Measurements from ENCODE around the gene IL18R1.
"Not testable (repeated sequence)": the region's sequence is repeated elsewhere in the genome, so short reads cannot be mapped to it uniquely, and the experiment has no call there.

The IL18R1 gene, protein sequence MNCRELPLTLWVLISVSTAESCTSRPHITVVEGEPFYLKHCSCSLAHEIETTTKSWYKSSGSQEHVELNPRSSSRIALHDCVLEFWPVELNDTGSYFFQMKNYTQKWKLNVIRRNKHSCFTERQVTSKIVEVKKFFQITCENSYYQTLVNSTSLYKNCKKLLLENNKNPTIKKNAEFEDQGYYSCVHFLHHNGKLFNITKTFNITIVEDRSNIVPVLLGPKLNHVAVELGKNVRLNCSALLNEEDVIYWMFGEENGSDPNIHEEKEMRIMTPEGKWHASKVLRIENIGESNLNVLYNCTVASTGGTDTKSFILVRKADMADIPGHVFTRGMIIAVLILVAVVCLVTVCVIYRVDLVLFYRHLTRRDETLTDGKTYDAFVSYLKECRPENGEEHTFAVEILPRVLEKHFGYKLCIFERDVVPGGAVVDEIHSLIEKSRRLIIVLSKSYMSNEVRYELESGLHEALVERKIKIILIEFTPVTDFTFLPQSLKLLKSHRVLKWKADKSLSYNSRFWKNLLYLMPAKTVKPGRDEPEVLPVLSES

DNA sequence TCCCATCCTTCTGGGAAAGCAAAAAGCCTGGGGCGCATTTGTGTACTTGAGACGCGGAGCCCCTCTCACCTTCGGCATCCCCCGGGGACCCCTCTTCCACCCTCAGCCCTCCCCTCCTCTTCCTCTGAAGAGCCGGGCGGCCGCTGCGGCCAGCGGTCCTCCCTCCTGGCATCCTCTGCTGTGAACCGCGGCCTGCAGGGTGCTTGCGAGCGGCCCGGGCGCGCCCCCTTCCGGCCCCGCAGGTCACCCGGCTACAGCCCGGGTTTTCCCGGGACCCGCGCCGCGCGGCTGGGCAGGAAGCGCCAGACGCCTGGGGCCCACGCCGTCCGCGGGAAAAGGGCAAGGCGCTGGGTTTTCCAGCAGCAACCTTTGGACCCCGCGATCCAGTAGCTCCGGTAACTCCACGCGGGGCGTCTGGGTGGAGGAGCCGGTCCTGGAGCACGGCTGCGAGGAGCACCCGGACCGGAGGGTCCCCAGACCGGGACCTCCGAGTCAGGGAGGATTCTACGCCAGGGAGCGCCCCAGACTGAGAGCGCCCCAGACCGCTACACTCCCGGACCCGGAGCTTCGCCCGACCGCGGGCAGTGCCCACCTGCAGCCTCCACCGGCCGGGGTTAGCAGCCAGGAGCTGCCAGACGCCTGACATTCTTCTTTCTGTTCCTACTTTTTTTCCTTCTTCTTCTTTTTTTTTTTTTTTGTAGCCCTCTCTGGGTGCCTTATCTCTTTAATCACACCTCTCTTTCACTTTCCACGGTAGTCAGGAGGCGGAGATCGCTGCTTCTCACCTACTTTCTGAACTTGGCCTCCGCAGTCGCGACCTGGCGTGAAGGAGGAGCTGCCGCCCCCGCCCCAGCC is at the start of gene IL18R1:
Gene IL18R1 (plus strand): TSS at position 271 of the 855 bp plus-strand sequence. CDS start 6,865 bp downstream, outside the sequence.
- peak; percentile 68 for DNase-seq (ENCODE audit: low read depth)

DNA sequence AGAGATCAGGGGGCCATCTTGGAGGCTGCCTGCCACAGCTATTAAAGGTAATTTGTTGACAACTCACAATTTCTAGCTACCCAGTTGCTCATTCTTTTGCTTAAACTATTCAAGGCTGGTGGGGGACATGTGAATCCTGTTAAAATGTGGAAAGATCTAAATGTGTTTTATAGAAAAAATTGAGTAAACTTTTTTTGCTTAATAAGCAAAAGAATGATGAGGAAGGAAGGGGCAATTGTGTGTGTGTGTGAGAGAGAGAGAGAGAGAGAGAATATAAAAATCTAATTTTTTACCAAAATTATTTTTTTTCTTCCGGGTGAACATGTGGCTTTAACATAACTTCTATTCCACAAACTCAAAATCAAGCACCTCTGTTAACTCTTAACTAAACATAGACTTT is 49.5 kb upstream of the IL18R1 start:
- no peak for DNase-seq (ENCODE audit: low read depth)

DNA sequence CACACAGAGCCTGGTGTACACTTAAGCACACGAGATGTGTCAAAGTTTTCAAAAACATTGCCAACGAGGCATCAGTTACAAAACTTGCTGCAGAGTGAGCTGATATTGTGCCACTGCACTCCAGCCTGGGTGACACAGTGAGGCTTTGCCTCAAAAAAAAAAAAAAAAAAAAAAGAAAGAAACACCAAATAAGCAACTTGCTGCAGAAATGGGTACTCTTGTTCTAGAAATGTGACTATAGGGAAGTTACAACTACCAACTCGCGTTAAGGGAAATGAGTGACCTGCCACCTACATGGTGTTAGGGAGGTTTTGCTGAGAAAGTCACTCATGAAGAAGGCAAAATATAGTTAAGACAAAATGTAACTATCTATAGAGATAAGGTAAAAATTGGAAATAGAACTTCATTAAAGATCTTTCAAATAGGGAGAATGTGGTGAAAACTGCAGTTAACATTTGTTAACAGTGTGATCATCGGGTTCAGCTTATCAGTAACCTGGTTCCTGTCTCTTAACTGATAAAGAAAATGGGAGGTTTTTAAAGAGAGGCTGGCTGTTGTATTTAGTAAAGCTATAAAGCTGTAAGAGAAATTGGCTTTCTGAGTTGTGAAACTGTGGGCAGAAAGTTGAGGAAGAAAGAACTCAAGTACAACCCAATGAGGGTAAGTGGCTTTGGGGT is 44.5 kb upstream of the IL18R1 start, which contains the start of gene IL1RL1:
Gene IL1RL1 (plus strand): TSS at position 600 of the 677 bp plus-strand sequence. CDS start 26,702 bp downstream, outside the sequence.
- no peak for DNase-seq (ENCODE audit: low read depth)

DNA sequence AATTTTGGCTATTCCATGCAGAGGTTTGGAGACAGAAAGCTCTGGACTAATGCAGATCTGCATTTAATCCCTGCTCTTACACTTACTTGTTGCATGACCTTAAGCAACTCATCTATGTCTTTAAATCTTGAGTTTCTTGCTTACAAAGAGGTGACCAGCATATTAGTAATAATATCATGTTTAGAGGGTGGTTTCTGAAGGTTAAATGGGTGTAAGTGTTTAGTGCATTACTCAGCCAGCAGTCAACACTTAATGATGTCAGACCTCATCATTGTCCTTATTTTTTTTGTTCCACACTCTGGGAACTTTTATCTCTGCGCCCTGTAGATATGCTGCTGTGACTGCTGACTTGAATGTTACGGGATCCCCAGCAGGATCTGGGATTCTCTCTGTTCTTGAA is 42.6 kb upstream of the IL18R1 start:
- no peak for DNase-seq (ENCODE audit: low read depth)

DNA sequence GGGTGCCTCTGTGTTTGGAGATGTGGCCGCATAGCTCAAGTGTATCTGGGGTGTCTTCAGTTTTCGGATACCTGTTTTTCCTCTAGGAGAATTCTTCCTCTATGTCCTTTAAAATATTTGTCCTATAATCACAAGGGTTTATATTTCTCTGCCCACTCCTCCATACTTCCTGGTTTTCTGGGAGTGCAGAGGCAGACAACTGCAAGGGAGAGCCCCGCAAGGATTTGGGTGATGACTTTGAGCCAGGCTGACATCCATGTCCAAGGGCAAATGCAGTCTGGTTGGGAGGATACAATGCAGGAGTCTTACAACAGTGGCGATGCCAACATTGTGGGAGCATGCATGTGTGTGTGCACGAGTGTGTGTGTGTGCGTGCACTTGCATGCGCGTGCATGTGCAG is 42.1 kb upstream of the IL18R1 start:
- no peak for DNase-seq (ENCODE audit: low read depth)

DNA sequence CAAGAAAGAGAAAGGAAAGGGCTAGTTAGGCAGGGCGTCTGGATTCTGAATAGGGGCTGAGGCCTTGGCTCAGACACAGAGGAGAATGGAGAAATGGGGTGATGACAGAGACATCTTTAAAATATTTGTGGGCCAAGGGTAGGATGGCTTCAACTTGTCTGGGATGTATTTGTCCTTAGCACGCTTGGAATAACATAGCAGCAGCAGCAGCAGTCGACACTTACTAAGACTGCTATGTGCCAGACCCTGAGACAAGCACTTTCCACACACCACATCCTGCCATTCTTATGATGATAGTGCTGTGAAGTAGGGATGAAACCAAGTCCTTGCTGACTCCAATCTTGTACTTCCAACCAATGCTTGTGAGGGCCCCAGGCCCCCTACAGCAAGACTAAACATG is 41.6 kb upstream of the IL18R1 start:
- no peak for DNase-seq (ENCODE audit: low read depth)

DNA sequence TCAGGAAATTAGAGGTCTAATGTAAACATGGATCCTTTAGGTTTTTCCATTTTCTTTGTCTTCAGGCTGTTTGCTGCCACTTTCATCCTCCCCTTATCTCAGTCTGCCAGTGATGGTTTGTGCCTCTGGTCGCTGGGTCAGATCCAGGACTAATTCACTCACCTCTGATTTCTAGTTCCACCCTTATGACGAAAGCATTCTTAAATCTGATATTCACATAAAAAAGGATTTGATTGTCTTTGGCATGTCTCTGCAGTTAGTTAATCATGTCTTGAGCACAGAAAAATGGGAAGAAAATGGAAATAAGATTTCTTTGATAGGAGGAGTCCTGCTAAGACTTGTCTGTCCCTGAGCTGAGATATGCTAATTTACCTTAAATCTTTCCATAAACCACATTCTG is 39.7 kb upstream of the IL18R1 start:
- no peak for DNase-seq (ENCODE audit: low read depth)

DNA sequence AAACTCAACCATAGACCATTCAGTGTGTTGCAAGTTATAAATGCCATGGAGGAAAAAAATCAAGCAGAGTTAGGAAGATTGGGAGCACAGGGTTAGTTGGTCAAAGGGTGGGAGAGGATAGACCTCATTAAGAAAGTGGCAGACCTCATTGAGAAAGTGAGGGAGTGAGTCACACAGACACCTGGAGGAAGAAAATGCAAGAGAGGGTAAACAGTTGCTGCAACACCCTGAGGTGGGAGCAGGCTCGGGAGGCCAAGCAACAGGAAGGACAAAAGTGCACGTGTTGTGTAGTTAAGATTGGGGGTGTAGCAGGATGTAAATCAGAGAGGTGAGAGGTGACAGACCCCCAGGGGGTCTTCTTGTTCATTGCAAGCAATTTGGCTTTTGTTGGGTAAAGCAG is 37.9 kb upstream of the IL18R1 start:
- DNase-seq (ENCODE audit: low read depth): no peak

DNA sequence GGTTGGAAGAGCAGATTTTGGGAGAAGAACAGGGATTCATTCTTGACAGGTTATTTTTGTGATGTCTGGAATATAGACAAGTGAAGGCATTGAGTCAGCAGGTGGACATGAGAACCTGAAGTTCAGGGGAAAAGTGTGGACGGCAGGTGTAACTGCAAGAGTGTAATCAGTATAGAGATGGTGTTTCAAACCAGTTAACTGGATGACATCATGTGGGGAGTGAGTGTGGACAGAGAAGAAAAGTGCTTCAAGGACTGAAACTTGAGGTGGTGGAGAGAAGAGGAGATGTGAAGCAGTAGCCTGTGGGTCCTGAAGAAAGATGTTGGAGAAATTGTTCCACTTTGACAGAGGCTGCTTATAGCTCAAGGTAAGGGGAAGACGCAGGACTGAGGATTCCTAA is 37.2 kb upstream of the IL18R1 start:
- no peak for DNase-seq (ENCODE audit: low read depth)

DNA sequence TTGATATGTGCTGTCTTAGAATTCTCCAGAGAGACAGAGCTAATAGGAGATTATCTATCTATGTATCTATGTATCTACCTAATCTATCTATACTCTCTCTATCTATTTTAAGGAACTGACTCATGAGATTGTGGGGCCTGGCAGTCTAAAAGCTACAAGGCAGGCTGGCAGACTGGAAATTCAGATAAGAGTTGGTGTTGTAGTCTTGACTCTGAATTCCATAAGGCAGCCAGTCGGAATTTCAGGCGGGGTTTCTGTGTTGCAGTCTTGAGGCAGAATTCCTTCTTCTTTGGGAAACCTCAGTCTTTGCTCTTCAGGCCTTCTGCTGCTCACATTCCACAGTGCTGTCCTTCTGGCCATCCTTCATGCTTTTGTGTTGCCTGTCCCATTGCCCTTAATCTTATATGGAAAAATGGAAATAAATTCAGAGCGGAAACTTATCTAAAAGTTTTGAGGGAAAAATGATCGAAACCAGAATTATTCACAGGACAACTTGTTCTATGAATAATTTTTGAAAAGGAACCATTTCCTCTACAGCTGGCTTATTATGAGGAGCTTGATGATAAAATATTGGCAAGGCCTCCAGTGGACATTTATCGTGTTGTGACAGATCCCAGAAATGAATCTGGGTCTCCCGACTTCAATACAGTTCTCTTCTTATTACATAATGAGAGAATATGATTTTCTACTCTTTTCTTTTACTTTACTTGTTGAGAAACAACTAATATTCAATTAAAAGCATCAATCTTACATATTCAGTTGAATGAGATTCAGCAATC is 33.5 kb upstream of the IL18R1 start:
- DNase-seq (ENCODE audit: low read depth): no peak

DNA sequence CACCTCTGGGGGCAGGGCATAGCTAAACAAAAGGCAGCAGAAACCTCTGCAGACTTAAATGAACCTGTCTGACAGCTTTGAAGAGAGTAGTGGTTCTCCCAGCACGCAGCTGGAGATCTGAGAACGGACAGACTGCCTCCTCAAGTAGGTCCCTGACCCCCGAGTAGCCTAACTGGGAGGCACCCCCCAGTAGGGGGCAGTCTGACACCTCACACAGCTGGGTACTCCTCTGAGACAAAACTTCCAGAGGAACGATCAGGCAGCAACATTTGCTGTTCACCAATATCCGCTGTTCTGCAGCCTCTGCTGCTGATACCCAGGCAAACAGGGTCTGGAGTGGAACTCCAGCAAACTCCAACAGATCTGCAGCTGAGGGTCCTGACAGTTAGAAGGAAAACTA is 30.7 kb upstream of the IL18R1 start:
- DNase-seq (ENCODE audit: low read depth): not testable (repeated sequence)

DNA sequence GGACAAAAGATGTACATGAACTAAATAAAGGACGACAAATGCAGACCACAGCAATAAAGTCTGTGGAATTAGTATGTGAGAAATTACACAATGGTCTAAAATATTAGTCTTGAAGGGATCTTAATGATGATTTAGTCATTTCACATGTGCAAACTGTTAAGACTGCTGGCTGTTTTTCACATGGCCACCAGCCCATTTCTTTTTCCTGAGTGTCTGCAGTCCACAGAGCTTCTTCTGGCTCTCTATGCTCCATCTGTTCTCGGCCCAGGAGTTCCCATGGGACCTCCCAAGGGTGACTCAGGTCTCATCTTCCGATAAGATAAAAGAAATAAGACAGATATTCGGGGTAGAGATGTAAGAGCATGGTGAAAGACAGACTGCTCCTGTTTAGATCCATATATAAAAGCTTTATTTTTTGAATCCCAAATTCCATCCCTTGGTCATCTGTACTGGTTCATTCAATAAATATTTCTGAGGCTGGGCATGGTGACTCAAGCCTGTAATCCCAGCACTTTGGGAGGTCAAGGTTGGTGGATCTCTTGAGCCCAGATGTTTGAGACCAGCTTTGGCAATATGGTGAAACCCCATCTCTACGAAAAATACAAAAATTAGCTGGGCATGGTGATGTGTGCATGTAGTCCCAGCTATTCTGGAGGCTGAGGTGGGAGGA is 24.1 kb upstream of the IL18R1 start:
- no peak for DNase-seq (ENCODE audit: low read depth)

DNA sequence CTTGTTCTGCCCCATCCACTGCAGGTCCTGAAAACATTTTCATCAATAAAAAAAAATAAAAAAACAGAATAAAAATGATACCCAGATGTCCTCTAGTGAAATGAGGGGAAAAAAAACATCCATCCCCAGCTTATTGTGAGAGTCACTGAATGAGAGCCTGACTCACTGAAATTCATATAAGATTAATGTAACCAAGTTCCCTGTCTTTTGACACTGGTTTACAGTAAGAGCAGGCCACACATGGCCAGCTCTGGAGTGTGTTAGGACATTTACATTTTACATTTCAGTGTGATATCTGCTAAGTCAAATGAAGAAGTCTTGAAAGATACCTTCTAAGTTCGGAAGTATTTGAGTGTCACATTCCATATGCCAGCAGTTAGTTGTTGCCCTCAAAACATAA is 21.1 kb upstream of the IL18R1 start:
- no peak for DNase-seq (ENCODE audit: low read depth)

DNA sequence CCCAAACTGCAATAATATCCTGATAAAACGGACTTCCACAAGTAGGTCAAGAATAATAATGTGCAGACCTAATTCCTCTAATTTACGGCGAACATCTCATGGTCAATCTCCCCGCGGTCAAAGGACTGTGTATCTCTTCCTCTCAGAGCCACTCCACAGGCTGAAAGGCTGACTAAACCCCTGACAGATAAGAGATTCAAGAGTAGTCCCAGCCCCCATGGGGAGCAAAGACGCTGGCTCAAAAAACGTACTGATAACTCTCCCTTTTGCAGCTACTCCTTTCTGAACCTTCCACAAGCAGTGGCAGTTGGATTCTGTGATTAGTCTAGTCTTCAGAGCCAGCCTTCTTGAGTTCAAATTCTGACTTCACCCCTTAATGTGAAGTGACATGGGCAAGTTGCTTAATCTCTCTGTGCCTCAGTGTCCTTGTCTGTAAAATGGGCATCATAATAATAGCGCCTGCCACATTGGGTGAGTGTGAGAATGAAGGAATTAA is 19.7 kb upstream of the IL18R1 start:
- DNase-seq (ENCODE audit: low read depth): no peak

DNA sequence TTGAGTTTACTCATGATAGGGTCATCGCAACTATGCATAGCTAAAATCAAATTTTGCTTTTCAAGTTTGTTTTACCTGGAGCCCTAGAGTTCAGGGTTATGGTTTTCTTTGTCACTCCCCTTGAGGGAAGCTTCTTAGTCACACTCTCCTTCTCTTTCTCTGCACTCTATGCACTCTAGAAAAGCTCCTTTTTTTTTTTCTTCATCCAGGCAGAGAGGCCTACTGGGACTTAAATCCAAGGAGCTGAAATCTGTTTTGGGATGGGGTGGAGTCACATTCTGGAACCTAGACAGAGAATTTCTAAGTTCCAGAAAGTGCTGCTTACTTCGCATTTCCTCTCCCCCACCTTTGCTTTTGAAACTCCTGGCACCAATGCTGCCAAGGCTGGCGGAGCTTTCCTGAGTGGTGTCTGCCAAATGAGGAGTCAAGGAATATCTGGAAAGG is 19.1 kb upstream of the IL18R1 start:
- no peak for DNase-seq (ENCODE audit: low read depth)

DNA sequence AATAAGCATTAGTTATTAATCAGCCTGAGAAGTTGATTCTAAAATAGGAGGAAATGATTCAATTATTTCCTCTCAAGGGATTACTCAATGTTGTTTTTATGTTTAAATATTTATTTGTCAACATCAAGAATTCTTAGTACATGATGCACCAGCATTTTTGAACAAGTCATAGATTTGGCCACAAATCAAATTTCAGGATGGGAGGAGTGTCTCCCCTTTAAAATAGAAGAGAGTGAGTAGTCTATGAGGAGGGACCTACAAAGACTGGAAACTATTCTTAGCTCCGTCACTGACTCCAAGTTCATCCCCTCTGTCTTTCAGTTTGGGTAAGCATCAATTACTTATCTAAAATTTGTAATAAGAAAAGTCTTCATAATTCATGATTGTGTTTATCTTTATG is 18.6 kb upstream of the IL18R1 start:
- DNase-seq (ENCODE audit: low read depth): no peak

DNA sequence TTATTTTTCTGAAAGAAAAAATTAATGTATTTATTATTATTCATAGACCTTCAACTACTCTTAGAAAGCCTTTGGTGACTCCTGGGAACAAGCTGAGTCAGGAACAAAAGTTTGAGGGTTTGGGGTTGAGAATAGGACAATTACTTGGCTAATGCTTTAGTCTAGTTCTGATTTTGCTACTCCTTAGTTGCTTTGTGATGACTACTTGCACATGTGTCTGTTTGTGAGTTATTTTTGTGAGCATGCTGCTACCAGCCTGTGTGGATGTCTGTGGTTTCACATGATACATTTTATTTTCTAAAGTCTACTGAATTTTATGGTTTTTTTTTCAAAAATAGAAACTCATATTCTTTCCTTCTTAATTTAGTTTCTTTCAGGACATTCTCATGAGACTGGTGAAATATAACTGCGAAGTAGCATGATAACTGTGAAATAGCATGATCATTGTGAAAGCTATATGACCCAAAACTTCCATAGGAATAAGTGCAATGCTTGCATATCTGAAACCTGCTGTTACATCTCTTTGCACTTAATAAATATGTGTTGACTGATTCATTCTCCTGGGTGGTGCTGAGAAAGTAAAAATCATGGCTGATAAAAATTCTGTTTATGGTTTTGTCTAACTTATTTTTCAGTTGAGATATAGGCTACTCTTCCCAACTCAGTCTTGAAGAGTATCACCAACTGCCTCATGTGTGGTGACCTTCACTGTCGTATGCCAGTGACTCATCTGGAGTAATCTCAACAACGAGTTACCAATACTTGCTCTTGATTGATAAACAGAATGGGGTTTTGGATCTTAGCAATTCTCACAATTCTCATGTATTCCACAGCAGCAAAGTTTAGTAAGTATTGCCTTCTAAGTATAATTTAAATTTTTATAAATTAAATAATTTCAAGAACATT is 17.9 kb upstream of the IL18R1 start:
- no peak for DNase-seq (ENCODE audit: low read depth)

DNA sequence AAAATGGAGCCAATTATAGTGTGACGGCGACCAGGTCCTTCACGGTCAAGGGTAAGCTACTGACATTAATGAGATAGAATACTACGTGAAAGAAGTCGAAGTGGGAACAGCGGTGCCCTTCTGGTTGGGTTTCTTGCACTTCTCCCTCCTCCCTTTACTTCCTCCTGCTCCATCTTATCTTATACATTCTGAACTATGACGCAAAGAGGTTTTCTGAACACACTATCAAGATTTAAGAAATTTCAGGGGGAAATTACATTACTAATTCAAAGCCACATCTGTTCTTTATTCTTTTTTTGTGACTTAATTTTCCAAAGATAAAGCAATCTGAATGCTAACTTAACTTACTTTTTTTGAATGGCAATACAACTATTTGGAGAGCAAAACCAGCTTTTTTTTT is 14.8 kb upstream of the IL18R1 start:
- DNase-seq (ENCODE audit: low read depth): no peak

DNA sequence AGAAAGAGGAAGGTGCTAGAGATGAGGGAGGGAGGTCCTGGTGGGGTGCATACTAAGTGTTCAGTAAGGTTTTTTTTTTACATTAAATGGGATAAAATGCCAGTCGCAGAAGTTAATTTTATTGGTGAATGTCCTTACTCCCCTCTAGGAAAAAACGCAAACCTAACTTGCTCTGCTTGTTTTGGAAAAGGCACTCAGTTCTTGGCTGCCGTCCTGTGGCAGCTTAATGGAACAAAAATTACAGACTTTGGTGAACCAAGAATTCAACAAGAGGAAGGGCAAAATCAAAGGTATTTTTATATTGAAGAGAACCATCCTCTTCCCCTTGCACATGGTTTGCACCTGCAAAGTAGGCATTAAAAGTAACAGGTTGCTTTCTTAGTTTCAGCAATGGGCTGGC is 12.7 kb upstream of the IL18R1 start:
- DNase-seq (ENCODE audit: low read depth): no peak

DNA sequence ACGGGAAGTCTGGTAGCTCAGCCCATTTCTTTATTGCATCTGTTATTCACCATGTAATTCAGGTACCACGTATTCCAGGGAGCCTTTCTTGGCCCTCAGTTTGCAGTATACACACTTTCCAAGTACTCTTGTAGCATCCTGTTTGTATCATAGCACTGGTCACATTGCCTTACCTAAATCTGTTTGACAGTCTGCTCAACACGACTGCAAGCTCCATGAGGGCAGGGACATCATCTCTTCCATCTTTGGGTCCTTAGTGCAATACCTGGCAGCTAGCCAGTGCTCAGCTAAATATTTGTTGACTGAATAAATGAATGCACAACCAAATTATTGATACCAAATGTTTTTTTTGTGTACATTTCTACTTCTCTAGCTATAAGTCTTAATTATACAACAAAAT is 11.2 kb upstream of the IL18R1 start:
- no peak for DNase-seq (ENCODE audit: low read depth)
